Thyroid gland (tissue), 4 donors: ENCODE results near the gene IWS1.

Source experiments
- POLR2A ChIP-seq, 2 donors: fragments of 450-650 bp; IDR thresholded peaks; one replicate each; pipeline ENCODE4 v1.6.1; 2017; ENCODE audit warnings: antibody characterized with exemption in 2 of 2, mild to moderate bottlenecking in 2 of 2, moderate library complexity in 1 of 2
- TF ChIP-seq, protein P1 (sequence below), 6 experiments: fragments of 200-600 bp in 3 of 6; fragments of 450-650 bp in 3 of 6; sonication (generic) in 3 of 6; IDR thresholded peaks; one replicate each; pipeline ENCODE4 v1.5.1; 2016 to 2019; ENCODE audit warnings: antibody characterized with exemption in 6 of 6, mild to moderate bottlenecking in 2 of 6, inconsistent platforms in 1 of 6, moderate library complexity in 1 of 6

DNA sequence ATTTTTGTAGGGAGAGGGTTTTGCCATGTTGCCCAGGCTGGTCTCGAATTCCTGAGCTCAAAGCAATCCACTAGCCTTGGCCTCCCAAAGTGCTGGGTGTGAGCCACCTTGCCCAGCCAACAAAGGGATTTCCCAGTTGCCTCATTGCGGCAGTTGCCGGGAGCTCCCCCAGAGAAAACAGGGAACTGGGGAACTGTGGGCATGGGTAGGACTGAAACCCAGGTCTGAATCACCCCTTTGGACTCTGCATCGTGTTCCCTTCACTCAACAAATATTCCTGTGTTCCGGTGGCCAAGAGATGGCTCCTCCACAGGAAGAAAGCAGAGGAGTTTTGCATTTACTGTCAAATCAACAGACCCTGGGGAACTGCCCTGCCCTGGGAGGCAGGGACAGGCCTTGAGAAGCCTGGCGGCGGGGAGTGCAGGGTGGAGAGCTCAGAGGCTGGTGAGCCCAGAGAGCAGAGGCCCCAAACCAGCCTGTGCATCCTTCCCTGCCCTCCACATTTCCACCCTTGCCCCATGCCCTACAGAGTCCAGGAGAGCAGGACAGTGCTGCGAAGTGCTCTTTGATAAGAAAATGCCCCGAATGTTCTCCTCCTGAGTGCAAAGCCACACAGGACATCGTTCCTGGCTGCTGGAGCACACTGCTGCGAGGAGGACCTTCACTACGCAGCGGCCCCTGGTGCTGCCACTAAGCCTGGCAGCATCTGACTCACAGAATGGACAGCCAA lies 34.1 kb upstream of the IWS1 start:
- TF ChIP-seq, protein P1, sequence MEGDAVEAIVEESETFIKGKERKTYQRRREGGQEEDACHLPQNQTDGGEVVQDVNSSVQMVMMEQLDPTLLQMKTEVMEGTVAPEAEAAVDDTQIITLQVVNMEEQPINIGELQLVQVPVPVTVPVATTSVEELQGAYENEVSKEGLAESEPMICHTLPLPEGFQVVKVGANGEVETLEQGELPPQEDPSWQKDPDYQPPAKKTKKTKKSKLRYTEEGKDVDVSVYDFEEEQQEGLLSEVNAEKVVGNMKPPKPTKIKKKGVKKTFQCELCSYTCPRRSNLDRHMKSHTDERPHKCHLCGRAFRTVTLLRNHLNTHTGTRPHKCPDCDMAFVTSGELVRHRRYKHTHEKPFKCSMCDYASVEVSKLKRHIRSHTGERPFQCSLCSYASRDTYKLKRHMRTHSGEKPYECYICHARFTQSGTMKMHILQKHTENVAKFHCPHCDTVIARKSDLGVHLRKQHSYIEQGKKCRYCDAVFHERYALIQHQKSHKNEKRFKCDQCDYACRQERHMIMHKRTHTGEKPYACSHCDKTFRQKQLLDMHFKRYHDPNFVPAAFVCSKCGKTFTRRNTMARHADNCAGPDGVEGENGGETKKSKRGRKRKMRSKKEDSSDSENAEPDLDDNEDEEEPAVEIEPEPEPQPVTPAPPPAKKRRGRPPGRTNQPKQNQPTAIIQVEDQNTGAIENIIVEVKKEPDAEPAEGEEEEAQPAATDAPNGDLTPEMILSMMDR (IDR thresholded peaks at IDR 0.05) = no peak
- no peak for TF ChIP-seq POLR2A (IDR thresholded peaks at IDR 0.05)
